ENCODE data around the gene TTR.

DNA sequence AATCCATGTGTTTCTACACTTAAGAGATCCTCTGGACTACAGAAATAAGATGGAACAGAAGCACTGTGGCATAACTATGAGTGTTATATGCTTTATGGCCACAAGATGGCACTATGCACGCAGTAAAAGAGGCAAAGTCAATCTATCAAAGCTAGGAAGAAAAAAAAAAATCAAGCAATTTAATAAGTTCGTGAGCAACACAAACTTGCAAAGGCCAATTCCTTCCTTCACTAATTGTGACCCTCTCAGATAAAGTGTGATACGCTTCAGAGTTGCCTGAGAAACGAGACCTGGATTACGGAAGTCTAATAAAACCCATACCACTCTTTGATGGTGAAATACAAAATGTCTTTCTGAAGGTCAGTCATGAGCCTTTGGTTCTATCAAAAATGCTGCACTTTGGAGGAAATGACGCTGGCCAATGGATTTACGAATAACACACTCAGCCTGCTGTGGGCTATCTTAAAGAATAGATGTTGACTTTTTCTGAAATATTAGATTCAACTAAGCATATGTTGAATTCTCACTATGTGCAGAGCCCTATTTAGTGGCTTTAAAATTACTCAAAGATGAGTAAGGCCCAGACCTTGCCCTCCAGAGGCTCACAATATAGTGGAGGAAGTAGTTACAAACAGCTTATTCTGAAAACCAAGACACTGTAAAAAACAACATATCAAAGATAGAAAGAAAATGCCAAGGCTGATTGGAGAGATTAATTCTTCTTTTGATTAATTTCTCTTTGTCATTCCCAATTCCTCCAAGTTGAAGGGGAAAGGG is 35.5 kb upstream of the TTR start:
- TF ChIP-seq ZNF274 (IDR thresholded peaks at IDR 0.05; ENCODE audit: borderline replicate concordance, low read depth, low read length) (no peak), CBFA2T2 (conservative IDR thresholded peaks at IDR 0.05) (no peak), RBM25 (IDR thresholded peaks at IDR 0.05; ENCODE audit: low read depth, low read length, severe bottlenecking) (no peak), TAF1 (IDR thresholded peaks at IDR 0.05; ENCODE audit: control insufficient read depth, extremely low read depth, insufficient read depth, low read length, severe bottlenecking) (no peak)
- TF ChIP-seq, protein P1, sequence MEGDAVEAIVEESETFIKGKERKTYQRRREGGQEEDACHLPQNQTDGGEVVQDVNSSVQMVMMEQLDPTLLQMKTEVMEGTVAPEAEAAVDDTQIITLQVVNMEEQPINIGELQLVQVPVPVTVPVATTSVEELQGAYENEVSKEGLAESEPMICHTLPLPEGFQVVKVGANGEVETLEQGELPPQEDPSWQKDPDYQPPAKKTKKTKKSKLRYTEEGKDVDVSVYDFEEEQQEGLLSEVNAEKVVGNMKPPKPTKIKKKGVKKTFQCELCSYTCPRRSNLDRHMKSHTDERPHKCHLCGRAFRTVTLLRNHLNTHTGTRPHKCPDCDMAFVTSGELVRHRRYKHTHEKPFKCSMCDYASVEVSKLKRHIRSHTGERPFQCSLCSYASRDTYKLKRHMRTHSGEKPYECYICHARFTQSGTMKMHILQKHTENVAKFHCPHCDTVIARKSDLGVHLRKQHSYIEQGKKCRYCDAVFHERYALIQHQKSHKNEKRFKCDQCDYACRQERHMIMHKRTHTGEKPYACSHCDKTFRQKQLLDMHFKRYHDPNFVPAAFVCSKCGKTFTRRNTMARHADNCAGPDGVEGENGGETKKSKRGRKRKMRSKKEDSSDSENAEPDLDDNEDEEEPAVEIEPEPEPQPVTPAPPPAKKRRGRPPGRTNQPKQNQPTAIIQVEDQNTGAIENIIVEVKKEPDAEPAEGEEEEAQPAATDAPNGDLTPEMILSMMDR (IDR thresholded peaks at IDR 0.05 in 2 of 3, conservative IDR thresholded peaks at IDR 0.05 in 1 of 3; ENCODE audit: insufficient read depth in 2 of 3, low read depth in 1 of 3, low read length in 3 of 3), result peak; percentile 51 to 92 (median 75); a peak in 5 of 6 replicates
- TF ChIP-seq, protein P2, sequence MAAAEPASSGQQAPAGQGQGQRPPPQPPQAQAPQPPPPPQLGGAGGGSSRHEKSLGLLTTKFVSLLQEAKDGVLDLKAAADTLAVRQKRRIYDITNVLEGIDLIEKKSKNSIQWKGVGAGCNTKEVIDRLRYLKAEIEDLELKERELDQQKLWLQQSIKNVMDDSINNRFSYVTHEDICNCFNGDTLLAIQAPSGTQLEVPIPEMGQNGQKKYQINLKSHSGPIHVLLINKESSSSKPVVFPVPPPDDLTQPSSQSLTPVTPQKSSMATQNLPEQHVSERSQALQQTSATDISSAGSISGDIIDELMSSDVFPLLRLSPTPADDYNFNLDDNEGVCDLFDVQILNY (CRISPR knock-in tag; IDR thresholded peaks at IDR 0.05), result no peak
- TF ChIP-seq, protein P3, sequence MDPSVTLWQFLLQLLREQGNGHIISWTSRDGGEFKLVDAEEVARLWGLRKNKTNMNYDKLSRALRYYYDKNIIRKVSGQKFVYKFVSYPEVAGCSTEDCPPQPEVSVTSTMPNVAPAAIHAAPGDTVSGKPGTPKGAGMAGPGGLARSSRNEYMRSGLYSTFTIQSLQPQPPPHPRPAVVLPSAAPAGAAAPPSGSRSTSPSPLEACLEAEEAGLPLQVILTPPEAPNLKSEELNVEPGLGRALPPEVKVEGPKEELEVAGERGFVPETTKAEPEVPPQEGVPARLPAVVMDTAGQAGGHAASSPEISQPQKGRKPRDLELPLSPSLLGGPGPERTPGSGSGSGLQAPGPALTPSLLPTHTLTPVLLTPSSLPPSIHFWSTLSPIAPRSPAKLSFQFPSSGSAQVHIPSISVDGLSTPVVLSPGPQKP (CRISPR knock-in tag; IDR thresholded peaks at IDR 0.05), result no peak
